Ectodermal cell (in vitro differentiated cells): ENCODE results near the gene EWSR1.
"Not testable (repeated sequence)": the region's sequence is repeated elsewhere in the genome, so short reads cannot be mapped to it uniquely, and the experiment has no call there.

ENCODE experiments used
- H3K27ac ChIP-seq: 2 replicates; pipeline ENCODE4 v1.7.0; 2013; ENCODE audit warnings: mild to moderate bottlenecking, low read depth, low read length; ENCODE audit not compliant: insufficient read depth, poor library complexity, severe bottlenecking
- H3K27me3 ChIP-seq: 2 replicates; pipeline ENCODE4 v1.7.0; 2013; ENCODE audit warnings: mild to moderate bottlenecking, low read length; ENCODE audit not compliant: insufficient read depth, control insufficient read depth, poor library complexity, severe bottlenecking
- H3K36me3 ChIP-seq: one replicate; pipeline ENCODE4 v1.7.0; 2013; ENCODE audit warnings: low read length; ENCODE audit not compliant: control insufficient read depth, insufficient read depth
- H3K4me1 ChIP-seq: one replicate; pipeline ENCODE4 v1.7.0; 2013; ENCODE audit warnings: low read length; ENCODE audit not compliant: control insufficient read depth, insufficient read depth
- H3K4me3 ChIP-seq: 2 replicates; pipeline ENCODE4 v1.7.0; 2013; ENCODE audit warnings: low read depth, low read length, control low read depth; ENCODE audit not compliant: insufficient read depth
- H3K9me3 ChIP-seq: 2 replicates; pipeline ENCODE4 v1.7.0; 2013; ENCODE audit warnings: mild to moderate bottlenecking, low read length, moderate library complexity; ENCODE audit not compliant: control insufficient read depth
- whole genome bisulfite sequencing, 2 experiments: methylation state at CpG; one replicate each; pipeline ENCODE4 v1.1.7; 2013; ENCODE audit warnings: missing lambda C conversion rate in 2 of 2; 5-methylcytosine and 5-hydroxymethylcytosine counted together

The EWSR1 gene

GRCh38 chr22:29338398-29338797, 70.3 kb downstream of the EWSR1 start:
- no peaks in the 10 kb centered on the region for H3K27me3 ChIP-seq
- peaks cover 13% of the 10 kb centered on the region for H3K36me3 ChIP-seq
- H3K4me3 ChIP-seq, result no peak overlapping the region
- H3K27ac ChIP-seq, result no peak overlapping the region
- 95 to 97% methylated on average over 6 of the region's 6 CpGs for WGBS, 2 experiments
- no peaks in the 10 kb centered on the region for H3K4me1 ChIP-seq
- no peaks in the 10 kb centered on the region for H3K9me3 ChIP-seq

GRCh38 chr22:29339381-29340235, 71.5 kb downstream of the EWSR1 start:
- Histone ChIP-seq H3K4me3 (no peak overlapping the region), H3K27ac (no peak overlapping the region), H3K4me1 (no peaks in the 10 kb centered on the region), H3K27me3 (no peaks in the 10 kb centered on the region), H3K36me3 (peaks cover 13% of the 10 kb centered on the region), H3K9me3 (no peaks in the 10 kb centered on the region)
- 95 to 96% methylated on average over 23 of the region's 23 CpGs for WGBS, 2 experiments

GRCh38 chr22:29340566-29340965, 72.5 kb downstream of the EWSR1 start:
- Histone ChIP-seq H3K36me3 (peaks cover 13% of the 10 kb centered on the region), H3K9me3 (no peaks in the 10 kb centered on the region), H3K27ac (no peak overlapping the region), H3K4me1 (no peaks in the 10 kb centered on the region), H3K27me3 (no peaks in the 10 kb centered on the region), H3K4me3 (no peak overlapping the region)
- WGBS, 2 experiments, result 96 to 97% methylated on average over 8 of the region's 8 CpGs

- H3K27ac ChIP-seq, result no peak overlapping the region
- H3K36me3 ChIP-seq, result peaks cover 13% of the 10 kb centered on the region
- no peaks in the 10 kb centered on the region for H3K4me1 ChIP-seq
- H3K4me3 ChIP-seq, result no peak overlapping the region
- H3K27me3 ChIP-seq, result no peaks in the 10 kb centered on the region
- no peaks in the 10 kb centered on the region for H3K9me3 ChIP-seq
- 95% methylated on average over 25 of the region's 25 CpGs for WGBS, 2 experiments
Observed at GRCh38 chr22:29341056-29341848, 73.2 kb downstream of the EWSR1 start.

- Histone ChIP-seq H3K27ac (no peak overlapping the region), H3K36me3 (peaks cover 13% of the 10 kb centered on the region)
Observed at GRCh38 chr22:29341849-29342127, 73.7 kb downstream of the EWSR1 start.

GRCh38 chr22:29342177-29342576, 74.1 kb downstream of the EWSR1 start:
- Histone ChIP-seq H3K4me1 (peaks cover 8% of the 10 kb centered on the region), H3K9me3 (no peaks in the 10 kb centered on the region), H3K27ac (no peak overlapping the region), H3K36me3 (peaks cover 13% of the 10 kb centered on the region), H3K27me3 (no peaks in the 10 kb centered on the region), H3K4me3 (no peak overlapping the region)
- WGBS, 2 experiments, result 96% methylated on average over 6 of the region's 6 CpGs

More at GRCh38 chr22:29341849-29342127, 73.7 kb downstream of the EWSR1 start:
- no peaks in the 10 kb centered on the region for H3K9me3 ChIP-seq
- no peaks in the 10 kb centered on the region for H3K27me3 ChIP-seq
- H3K4me3 ChIP-seq, result no peak overlapping the region
- H3K4me1 ChIP-seq, result peaks cover 4% of the 10 kb centered on the region
- WGBS, 2 experiments, result 90 to 91% methylated on average over 2 of the region's 2 CpGs

GRCh38 chr22:29342577-29343312, 74.7 kb downstream of the EWSR1 start:
- WGBS, 2 experiments, result 94 to 96% methylated on average over 10 of the region's 10 CpGs
- peaks cover 13% of the 10 kb centered on the region for H3K36me3 ChIP-seq

GRCh38 chr22:29343313-29343805, 75.3 kb downstream of the EWSR1 start:
- Histone ChIP-seq H3K36me3 (peaks cover 13% of the 10 kb centered on the region), H3K9me3 (no peaks in the 10 kb centered on the region), H3K4me3 (no peak overlapping the region), H3K27ac (no peak overlapping the region), H3K4me1 (peaks cover 8% of the 10 kb centered on the region), H3K27me3 (no peaks in the 10 kb centered on the region)
- WGBS, 2 experiments, result 87 to 89% methylated on average over 7 of the region's 7 CpGs

More at GRCh38 chr22:29342577-29343312, 74.7 kb downstream of the EWSR1 start:
- Histone ChIP-seq H3K27ac (no peak overlapping the region), H3K4me1 (peaks cover 8% of the 10 kb centered on the region), H3K9me3 (no peaks in the 10 kb centered on the region), H3K4me3 (no peak overlapping the region), H3K27me3 (no peaks in the 10 kb centered on the region)

- H3K36me3 ChIP-seq, result peaks cover 11% of the 10 kb centered on the region
- no peak overlapping the region for H3K4me3 ChIP-seq
- no peak overlapping the region for H3K27ac ChIP-seq
- H3K9me3 ChIP-seq, result no peaks in the 10 kb centered on the region
- peaks cover 8% of the 10 kb centered on the region for H3K4me1 ChIP-seq
- H3K27me3 ChIP-seq, result no peaks in the 10 kb centered on the region
- WGBS, 2 experiments, result 94 to 95% methylated on average over 5 of the region's 5 CpGs
Observed at GRCh38 chr22:29344137-29344536, 76.1 kb downstream of the EWSR1 start.

GRCh38 chr22:29344889-29345288, 76.8 kb downstream of the EWSR1 start:
- not testable (repeated sequence) for H3K4me3 ChIP-seq, H3K9me3 ChIP-seq, H3K27me3 ChIP-seq, H3K4me1 ChIP-seq, H3K27ac ChIP-seq
- peaks cover 16% of the 10 kb centered on the region for H3K36me3 ChIP-seq
- WGBS, 2 experiments, result 89 to 94% methylated on average over 5 of the region's 5 CpGs
